Hepatocyte (in vitro differentiated cells): ENCODE results near the gene MRC1.

Experiments
- CTCF ChIP-seq: fragments of 200-600 bp; sonication (generic); IDR thresholded peaks from 2 replicates; pipeline ENCODE4 v1.5.1; 2016; ENCODE audit warnings: antibody characterized with exemption, mild to moderate bottlenecking; ENCODE audit not compliant: poor library complexity
- EZH2 ChIP-seq: fragments of 200-600 bp; sonication (generic); IDR thresholded peaks from 2 replicates; pipeline ENCODE4 v1.6.1; 2016; ENCODE audit warnings: antibody characterized with exemption, mild to moderate bottlenecking, borderline replicate concordance

GRCh38 chr10:17841050-17841449, 31.9 kb downstream of the MRC1 start:
- no peak for TF ChIP-seq CTCF
- no peak for TF ChIP-seq EZH2
